GM04503 (cell line): Measurements from ENCODE around the gene DNAL1.

Experiments
- DNase-seq: peaks from one replicate; pipeline ENCODE4 v3.0.0-alpha.2; 2012; ENCODE audit warnings: low read depth

Gene DNAL1

GRCh38 chr14:73744175-73744867 lies 99.5 kb downstream of the DNAL1 start:
- no peak for DNase-seq

DNA sequence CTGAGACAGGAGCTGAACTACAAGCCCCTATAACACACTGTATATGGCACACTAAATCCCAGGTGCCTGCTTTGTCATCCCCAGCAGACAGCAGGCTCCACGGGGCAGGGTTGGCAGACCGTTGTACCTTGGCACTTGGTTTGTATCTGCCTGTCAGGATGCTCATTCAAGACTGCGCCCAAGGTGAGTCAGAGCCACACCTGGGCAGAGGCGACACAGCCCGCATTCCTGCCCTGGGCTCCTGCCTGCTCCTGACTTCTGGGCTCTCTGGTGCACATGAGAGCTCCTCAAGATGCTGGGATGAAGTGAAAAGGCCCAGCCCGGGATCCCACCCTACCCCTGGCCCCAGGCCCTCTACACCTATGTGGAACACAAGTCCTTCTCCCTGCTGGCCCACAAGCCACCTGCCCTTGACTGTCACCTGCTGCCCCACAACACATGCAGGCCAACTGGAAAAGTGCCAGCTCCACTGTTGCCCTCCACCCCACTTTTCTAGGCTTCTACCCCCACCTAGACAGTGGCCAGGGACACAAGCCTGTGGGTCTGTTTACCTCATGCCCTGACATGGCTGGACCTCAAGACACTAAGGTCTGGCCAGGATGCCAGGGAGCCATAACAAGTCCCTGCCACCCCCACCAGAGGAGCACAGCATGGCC lies 100.2 kb downstream of the DNAL1 start:
- DNase-seq = no peak

DNA sequence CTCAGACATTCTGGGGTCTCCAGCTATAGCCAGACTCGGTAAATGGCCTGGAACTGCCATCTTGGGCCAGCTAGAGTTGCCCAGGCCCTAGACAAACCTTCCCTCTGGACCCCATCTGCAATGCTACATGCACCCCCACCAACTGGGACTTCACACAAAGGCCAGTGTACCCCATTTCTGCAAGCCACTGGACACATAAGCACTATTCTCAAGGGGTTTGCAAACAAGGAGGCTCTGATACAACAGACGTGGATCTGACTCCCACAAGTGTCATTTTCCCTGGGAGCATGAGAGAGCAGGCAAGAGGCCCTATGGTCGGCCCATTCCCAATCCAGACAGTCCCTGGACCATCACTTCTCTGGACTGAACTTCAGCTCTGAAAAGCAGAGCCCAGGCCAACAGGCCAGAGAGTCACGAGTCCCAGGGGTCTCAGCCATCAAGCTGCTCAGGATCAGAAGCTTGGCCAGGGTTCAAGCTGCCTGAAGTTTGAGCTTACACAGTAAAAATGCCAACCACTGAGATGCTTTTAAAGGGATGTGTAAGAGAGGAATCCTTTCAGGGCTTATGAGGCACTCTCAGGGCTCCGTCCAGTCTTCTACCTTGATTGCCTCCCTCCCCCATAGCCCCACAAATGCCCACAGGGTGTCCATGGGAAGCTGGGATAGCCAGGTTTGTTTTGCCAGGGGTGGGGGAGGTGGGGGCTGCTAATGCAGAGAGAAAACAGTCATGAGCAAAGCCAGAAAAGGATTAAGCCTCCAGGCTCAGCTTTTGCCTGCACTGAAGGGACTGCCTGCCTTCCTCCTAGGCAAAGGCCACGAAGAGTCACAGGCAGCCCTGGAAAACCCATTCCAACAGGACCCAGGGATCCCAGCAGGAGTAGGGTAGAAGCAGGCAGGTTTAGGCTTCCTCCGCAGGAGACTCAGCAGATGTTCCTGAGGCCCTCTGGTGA lies 101.1 kb downstream of the DNAL1 start:
- DNase-seq = no peak

- DNase-seq = no peak
Measured at GRCh38 chr14:73746520-73747378, 102.0 kb downstream of the DNAL1 start.

GRCh38 chr14:73747379-73748211 lies 102.8 kb downstream of the DNAL1 start:
- no peak for DNase-seq

- DNase-seq = no peak
Measured at GRCh38 chr14:73748858-73749357, 104.1 kb downstream of the DNAL1 start.

- no peak for DNase-seq
Measured at GRCh38 chr14:73749706-73750530, 105.1 kb downstream of the DNAL1 start.

DNA sequence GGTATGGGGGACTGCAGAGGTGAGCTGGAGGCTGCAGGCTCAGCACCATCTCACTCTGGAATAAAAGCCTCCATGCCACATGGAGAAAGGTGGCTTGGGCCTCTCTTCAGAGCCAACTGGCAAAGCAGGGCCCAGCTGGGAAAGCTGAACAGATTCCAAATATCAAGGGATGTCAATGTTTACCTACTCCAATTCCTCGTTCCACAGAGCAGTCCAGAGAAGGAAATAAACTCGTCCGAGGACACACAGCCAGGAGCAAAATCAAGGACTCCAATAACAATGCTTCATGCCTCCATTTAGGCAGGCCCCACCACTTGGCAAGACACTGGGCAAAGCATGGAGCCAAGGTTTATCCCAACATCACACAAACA lies 105.7 kb downstream of the DNAL1 start:
- no peak for DNase-seq

DNA sequence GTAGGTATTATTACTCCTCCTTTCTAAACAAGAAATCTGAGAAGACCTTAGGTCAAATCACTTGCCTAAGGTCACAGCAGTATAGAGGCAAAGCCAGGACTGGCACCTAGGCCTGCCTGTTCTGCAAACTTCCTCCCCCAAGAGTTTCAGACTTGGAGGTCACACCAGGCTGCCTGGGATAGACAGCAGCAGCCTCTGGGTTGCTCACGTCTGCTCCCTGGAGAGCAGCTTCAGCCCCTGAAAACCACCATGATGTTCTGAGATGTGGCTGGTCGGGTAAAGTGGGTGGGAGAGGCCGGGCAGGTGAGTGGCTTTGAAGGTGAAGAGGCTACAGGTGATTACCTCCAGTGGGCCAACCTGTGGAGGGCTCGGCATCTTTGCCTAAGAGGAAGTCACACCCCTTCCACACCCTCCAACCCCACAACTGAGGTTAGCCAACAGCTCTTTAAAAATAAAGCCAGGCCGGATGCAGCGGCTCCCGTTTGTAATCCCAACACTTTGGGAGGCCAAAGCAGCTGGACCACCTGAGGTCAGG lies 106.4 kb downstream of the DNAL1 start:
- DNase-seq = no peak

DNA sequence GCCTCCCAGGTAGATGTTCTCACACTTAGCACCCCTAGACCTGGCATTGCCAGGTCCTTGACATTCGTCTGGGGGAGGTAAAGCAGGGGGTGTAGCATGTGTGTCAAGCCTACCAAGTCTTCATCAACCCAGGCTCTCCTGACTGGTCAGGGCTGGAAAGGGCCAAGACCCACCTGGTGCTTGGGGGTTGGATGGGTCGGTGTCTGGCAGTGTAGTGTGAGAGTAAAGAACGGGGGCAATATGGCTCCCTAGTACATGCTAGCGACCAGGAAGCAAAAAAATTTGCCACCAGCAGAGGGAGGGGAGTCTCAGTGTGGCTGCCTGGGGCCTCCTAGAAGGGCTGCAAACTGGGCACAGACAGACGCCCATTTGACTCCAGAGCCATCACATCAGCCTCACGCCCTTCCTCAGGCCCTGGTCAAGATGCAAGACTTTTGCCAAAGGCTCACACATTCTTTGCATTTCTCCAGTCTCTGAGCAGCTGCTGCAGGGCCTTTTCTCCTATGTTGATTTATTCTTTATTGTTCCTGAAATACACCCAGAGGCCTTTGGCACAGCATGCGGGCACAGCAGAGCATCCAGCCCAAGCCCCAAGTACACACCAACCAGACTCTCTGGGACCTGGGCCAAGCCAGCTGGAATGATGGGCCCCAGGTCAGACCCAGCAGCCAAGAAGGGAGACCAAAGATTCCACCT lies 107.7 kb downstream of the DNAL1 start:
- peak; percentile 86 for DNase-seq
